Activated naive CD8-positive, alpha-beta T cell treated with anti-CD3 and anti-CD28 coated beads, Interleukin-2, amount 10 ng/mL, durations not matched to agents 7 days and 5 days (primary cell): ENCODE data around the gene TRPM1. TPM values are rescaled to one million over a fixed set of nuclear protein-coding genes. Genes with fewer than 3 reads are reported as not detected.

Experiments used
- ATAC-seq: fragments of 150-1000 bp; cut with Tn5 transposase; one replicate; pipeline ENCODE4 v1.10.0; 2021; ENCODE audit warnings: low read depth, moderate library complexity
- POLR2A ChIA-PET: fragments of 350-600 bp; sonication (Branson Sonifier 250); formaldehyde crosslinking; loops from one replicate; lab custom pipeline; 2021; ENCODE audit warnings: antibody characterized with exemption; lab: Charles Lee
- DNase-seq: peaks from one replicate; pipeline ENCODE4 v3.0.0; 2021
- H3K27ac Mint-ChIP-seq: one replicate; pipeline ENCODE4 v1.8.0; 2022; ENCODE audit warnings: mild to moderate bottlenecking, mixed read lengths
- H3K27me3 Mint-ChIP-seq: one replicate; pipeline ENCODE4 v1.8.0; 2022; ENCODE audit warnings: mild to moderate bottlenecking, moderate library complexity, mixed read lengths
- H3K36me3 Mint-ChIP-seq: one replicate; pipeline ENCODE4 v1.8.0; 2021; ENCODE audit warnings: mild to moderate bottlenecking, mixed read lengths
- H3K4me1 Mint-ChIP-seq: one replicate; pipeline ENCODE4 v1.8.0; 2021; ENCODE audit warnings: mixed read lengths
- H3K4me3 Mint-ChIP-seq: one replicate; pipeline ENCODE4 v1.8.0; 2022; ENCODE audit warnings: mild to moderate bottlenecking, moderate library complexity, mixed read lengths
- H3K9me3 Mint-ChIP-seq: one replicate; pipeline ENCODE4 v1.8.0; 2021; ENCODE audit warnings: mixed read lengths
- total RNA-seq, 2 experiments: library from RNA; stranded (reverse); gene quantifications; one replicate each; pipeline ENCODE4 v1.2.3, GENCODE V29; 2021

Gene TRPM1
- total RNA-seq, 2 experiments from 2014 or later, result not detected

DNA sequence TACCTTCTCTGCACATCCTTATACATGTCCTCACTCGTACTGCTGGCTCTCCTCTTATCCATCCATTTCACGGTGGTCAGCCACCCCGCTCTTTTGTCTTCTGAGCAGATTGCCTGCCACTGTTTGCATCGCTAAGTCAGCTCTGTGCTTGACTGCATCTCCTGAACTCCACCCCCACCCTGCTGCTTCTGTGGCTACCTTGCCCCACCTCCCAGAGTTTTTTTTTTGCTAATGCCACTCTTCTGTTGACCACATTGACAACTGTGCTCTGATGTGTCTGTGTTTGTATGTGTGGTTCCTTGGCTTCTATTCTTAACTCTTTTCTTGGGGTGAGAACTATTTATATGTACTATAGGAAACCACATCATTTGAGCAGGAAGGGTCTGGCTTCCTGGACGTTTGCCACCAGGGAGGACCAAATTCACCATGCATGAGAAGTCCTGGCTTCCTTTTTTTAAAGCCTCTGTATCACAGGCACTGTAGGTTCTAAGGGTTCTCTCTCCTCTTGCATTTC is 97.2 kb downstream of the TRPM1 start:
- Mint-ChIP-seq H3K27ac (peak overlapping the region; percentile 76), H3K9me3 (peaks cover under 1% of the 10 kb centered on the region), H3K36me3 (peaks cover under 1% of the 10 kb centered on the region), H3K27me3 (peaks cover 32% of the 10 kb centered on the region), H3K4me3 (peak overlapping the region; percentile 79), H3K4me1 (peaks cover 21% of the 10 kb centered on the region)
- ATAC-seq (peak; percentile 86), DNase-seq (peak; percentile 41)
- POLR2A ChIA-PET, result interaction anchor here (1.5 to 4.2 kb wide), 2 partner anchors 10 to 13 kb away, joined by 9 to 25 read pairs; partner anchors contain the start of gene MTMR10

DNA sequence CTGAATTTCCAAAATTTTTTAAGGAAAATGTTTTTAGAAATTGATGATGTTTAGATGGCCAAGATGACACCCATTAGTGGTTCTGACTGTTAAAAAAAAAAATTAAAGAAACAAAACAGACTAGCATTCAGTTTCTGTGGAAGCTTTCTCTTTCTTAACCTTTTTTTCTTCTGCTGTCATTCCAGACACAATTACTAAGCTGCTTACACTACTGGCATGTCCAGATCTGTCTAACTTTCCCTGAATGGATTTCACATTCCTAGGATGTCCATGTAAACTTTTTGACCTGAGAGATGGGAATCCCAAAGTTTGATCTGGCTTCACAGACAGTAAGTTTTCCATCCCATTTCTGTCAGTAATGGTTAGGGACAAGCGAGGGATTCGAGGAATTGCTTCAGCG is 99.8 kb downstream of the TRPM1 start:
- POLR2A ChIA-PET, result no interaction called here
- peaks cover 18% of the 10 kb centered on the region for H3K4me1 Mint-ChIP-seq
- no peaks in the 10 kb centered on the region for H3K9me3 Mint-ChIP-seq
- peaks cover 23% of the 10 kb centered on the region for H3K27me3 Mint-ChIP-seq
- no peak overlapping the region for H3K4me3 Mint-ChIP-seq
- DNase-seq (no peak), ATAC-seq (no peak)
- H3K36me3 Mint-ChIP-seq, result no peaks in the 10 kb centered on the region
- H3K27ac Mint-ChIP-seq, result no peak overlapping the region

DNA sequence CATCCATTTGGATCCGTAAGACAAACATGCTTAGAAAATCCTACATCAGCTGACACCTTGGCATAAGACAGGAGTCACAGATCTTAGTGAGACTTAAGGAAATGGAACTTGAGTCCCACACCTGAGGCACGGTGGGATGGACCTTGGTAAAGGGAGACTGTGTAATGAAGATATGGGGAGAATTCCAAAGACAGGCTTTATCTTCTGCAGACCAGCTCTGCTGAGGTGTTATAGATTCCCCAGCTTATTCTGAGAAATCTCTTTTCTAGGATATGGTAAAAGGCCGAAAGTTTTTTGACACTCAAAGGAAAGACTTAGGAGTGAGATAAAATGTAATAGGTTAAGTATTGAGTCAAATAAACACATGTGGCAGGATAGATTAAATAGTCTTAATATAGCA is 101.8 kb downstream of the TRPM1 start:
- POLR2A ChIA-PET, result interaction anchor here (0.6 kb wide), 1 partner anchor 791 kb away, joined by 3 read pairs; no protein-coding TSS in a partner anchor
- H3K36me3 Mint-ChIP-seq, result no peaks in the 10 kb centered on the region
- peaks cover 14% of the 10 kb centered on the region for H3K27me3 Mint-ChIP-seq
- no peaks in the 10 kb centered on the region for H3K9me3 Mint-ChIP-seq
- DNase-seq (no peak), ATAC-seq (no peak)
- H3K27ac Mint-ChIP-seq, result no peak overlapping the region
- H3K4me1 Mint-ChIP-seq, result peaks cover 12% of the 10 kb centered on the region
- no peak overlapping the region for H3K4me3 Mint-ChIP-seq

DNA sequence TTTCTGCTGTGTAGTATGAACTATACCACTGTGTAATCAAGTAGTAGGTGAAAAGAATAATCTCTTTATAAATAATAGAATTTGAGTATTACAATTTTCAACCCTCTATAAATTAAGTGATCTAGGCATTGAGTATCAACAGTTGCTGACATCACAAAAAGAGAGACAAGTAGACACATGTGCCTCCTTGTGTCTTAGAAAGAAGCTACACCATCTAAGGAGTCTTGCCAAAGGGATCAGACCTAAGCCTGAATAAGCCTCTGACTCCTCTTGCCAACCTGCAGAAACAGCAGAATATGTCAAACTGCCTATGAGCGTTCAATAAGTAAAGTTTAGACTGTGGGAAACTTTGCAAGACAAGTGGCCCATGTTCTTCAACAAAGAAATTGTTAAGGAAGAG is 104.3 kb downstream of the TRPM1 start:
- DNase-seq (no peak), ATAC-seq (no peak)
- POLR2A ChIA-PET, result interaction anchor here (0.6 to 1.0 kb wide), 3 partner anchors 9 to 480 kb away, joined by 3 to 4 read pairs (median 3); no protein-coding TSS in a partner anchor
- no peak overlapping the region for H3K27ac Mint-ChIP-seq
- H3K27me3 Mint-ChIP-seq, result peaks cover 14% of the 10 kb centered on the region
- peaks cover 3% of the 10 kb centered on the region for H3K4me1 Mint-ChIP-seq
- no peaks in the 10 kb centered on the region for H3K36me3 Mint-ChIP-seq
- no peaks in the 10 kb centered on the region for H3K9me3 Mint-ChIP-seq
- H3K4me3 Mint-ChIP-seq, result no peak overlapping the region

DNA sequence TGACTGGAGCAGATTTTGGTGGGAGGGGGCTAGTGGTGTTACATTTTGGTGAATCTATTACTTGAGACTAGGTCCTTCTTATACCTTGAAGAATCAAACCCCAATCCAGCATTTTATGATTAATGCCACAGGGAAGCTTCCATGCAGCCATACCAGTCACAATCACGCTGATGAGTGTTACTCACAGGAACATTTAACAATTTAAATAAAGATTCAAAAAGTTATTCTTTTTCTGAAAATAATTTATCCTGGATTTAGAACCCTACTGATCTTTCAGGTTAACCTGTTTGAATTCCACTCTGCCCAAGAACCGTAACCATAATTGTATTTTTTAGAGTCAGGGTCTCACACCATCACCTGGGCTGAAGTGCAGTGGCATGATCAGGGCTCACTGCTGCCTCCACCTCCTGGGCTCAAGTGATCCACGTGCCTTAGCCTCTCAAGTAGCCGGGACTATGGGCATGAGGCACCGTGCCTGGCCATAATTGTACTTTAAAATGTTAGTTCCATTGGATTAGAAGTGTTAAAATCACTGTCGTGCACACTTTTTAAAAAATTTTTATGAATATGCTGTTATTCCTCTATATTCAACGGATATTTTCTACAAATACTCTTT is 109.2 kb downstream of the TRPM1 start:
- DNase-seq (no peak), ATAC-seq (no peak)
- Mint-ChIP-seq H3K27ac (peak overlapping the region; percentile 80), H3K36me3 (peaks cover 4% of the 10 kb centered on the region), H3K4me3 (peak overlapping the region; percentile 82), H3K9me3 (no peaks in the 10 kb centered on the region), H3K4me1 (peaks cover 20% of the 10 kb centered on the region), H3K27me3 (peaks cover 2% of the 10 kb centered on the region)
- POLR2A ChIA-PET, result interaction anchor here (0.5 to 2.4 kb wide), 6 partner anchors 12 to 367 kb away, joined by 3 to 25 read pairs (median 4); partner anchors contain the start of gene ARHGAP11B

DNA sequence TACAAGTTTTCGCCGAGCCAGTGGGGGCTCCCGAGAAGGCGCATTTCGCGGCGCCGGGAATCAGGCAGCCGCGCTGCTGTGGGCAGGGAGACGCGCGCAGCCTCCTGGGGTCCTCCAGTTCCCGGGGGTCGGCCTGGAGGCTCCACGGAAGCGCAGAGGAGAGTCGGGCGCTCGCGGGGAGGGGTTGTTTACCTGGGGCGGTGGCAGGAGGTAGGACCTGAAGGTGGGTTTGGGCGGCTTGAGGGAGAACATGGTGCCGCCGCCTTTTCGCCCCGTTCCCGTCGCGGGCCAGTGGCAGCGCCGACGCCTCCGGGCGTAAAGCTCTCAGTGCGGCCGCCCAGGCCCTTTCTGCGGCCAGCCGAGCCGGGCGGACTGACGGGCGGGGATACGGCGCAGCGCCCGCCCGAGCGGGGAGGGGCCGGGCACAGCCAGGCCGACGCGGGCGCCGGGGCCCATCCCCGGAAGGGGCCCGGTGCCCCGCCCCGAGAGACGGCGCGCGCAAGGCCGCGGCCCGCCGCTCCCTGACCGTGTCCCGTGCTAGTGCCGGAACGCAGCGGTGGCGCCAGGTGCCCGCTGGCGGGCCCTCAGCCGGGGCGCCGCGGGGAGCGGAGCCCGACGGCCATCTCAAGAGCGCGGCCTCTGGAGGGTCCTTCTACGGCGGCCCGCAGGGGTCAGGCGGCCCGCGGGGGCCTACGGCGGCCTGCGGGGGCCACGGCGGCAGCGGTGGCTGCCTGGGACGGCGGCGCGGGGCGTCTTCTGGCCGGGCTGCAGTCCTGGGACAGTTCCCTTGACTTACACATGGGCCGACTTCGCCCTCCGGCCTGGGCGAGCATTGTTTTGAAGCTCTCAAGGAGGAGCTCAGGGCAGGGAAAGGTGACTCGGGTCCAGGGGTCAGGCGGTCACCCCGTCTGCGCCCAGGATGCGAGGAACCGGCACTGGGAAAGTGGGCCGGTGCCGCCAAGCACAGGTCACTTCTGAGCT is 110.0 kb downstream of the TRPM1 start, which contains the start of gene MTMR10:
Gene MTMR10 (minus strand): TSS at position 374 of the 981 bp plus-strand sequence. CDS start 122 bp downstream, at position 252.
- DNase-seq (peak; percentile 91), ATAC-seq (peak; percentile 92)
- peaks cover 22% of the 10 kb centered on the region for H3K4me1 Mint-ChIP-seq
- peaks cover 6% of the 10 kb centered on the region for H3K36me3 Mint-ChIP-seq
- peaks cover 2% of the 10 kb centered on the region for H3K27me3 Mint-ChIP-seq
- H3K9me3 Mint-ChIP-seq, result no peaks in the 10 kb centered on the region
- POLR2A ChIA-PET, result interaction anchor here (0.5 to 2.4 kb wide), 9 partner anchors 13 to 366 kb away, joined by 3 to 25 read pairs (median 3); partner anchors contain the start of gene ARHGAP11B
- H3K27ac Mint-ChIP-seq, result peak within 1 kb of the TSS; percentile 93
- H3K4me3 Mint-ChIP-seq, result peak within 1 kb of the TSS; percentile 94

DNA sequence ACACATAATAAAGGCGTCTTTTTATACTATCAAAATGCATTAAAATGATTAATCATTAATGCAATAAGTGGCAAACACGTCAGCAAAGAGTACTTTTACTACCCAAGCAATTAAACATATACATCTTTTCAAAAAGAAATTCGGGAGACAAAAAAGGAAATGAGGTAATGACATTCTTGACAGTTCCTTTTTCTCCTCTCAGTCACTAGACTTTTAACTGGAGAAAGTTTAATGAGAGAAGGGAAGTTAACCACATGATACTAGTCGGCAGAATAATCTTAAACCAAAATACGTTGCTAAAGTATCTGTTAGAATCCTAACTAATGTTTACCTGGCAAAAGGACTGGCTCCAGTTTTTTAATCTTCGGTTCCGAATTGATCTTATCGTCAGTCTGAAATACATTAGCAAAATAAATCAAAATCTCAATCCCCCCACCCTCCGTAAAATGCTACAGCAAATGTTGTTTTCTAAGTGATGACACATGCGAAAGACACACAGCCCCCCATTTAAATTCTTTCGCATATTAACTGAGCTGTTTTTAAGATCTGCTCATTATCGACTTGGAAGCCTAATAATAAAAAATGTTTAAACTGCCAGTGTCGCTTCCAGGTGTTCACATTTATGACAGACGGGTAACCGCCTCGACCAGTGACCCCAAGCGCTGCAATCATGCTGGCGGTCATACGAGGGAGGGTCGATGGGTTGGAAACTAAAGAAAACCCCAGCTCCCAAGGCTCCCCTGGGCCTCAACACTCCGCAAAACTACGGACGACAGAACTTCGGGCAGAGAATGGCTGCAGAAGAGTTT is 110.9 kb downstream of the TRPM1 start:
- DNase-seq (no peak), ATAC-seq (no peak)
- Mint-ChIP-seq H3K4me1 (peaks cover 22% of the 10 kb centered on the region), H3K36me3 (peaks cover 8% of the 10 kb centered on the region), H3K4me3 (peak overlapping the region; percentile 94), H3K9me3 (no peaks in the 10 kb centered on the region), H3K27me3 (peaks cover 2% of the 10 kb centered on the region), H3K27ac (peak overlapping the region; percentile 93)
- POLR2A ChIA-PET, result interaction anchor here (0.7 to 2.4 kb wide), 6 partner anchors 10 to 86 kb away, joined by 3 to 25 read pairs (median 3); no protein-coding TSS in a partner anchor

DNA sequence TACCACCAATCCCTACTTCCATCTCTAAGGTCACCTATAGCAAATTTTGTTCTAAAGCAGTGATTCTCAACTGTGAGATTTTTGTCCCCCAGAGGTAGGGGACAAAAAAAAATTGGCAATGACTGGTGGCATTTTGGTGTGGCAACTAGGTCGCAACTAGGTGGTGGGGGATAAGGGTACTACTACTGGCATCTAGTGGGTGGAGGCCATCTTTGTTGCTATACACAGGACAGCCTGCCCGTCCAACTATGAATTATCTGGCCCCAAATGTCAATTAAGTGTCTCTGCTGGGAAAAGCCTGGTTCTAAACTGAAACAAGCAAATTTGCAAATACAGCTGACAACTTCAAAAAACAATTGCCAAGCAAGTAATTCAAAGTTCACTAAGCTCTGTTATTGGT is 111.5 kb downstream of the TRPM1 start:
- no peak for ATAC-seq
- POLR2A ChIA-PET, result interaction anchor here (1.1 kb wide), 1 partner anchor 86 kb away, joined by 3 read pairs; no protein-coding TSS in a partner anchor
- H3K36me3 Mint-ChIP-seq, result peaks cover 10% of the 10 kb centered on the region
- H3K27ac Mint-ChIP-seq, result peak overlapping the region; percentile 93
- H3K4me1 Mint-ChIP-seq, result peaks cover 25% of the 10 kb centered on the region
- peaks cover 2% of the 10 kb centered on the region for H3K27me3 Mint-ChIP-seq
- H3K9me3 Mint-ChIP-seq, result no peaks in the 10 kb centered on the region
- DNase-seq, result no peak
- peak overlapping the region; percentile 94 for H3K4me3 Mint-ChIP-seq

DNA sequence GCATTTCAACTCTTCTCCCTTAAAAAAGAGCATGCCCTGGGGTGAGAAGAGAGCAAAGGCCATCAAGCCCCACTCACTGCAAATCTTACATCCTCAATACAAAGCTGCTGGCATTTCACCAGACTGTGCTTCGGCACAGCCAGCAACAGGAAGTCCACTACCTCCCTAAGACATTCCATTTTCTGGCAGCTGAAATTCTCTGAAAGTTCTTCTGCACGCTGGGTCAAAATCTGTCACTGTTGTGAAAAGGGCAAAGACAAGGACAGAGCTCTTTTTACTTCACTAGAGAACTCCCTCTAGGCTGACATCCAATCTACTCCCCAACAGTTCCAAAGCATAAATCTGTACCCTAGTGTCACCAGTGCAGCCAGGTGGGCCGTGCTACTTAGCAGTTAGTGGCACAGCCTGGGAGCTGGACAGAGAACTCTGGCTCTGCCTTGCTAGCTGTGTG is 116.4 kb downstream of the TRPM1 start:
- Mint-ChIP-seq H3K4me3 (no peak overlapping the region), H3K36me3 (peaks cover 28% of the 10 kb centered on the region), H3K4me1 (peaks cover 31% of the 10 kb centered on the region), H3K27me3 (no peaks in the 10 kb centered on the region), H3K9me3 (no peaks in the 10 kb centered on the region), H3K27ac (no peak overlapping the region)
- POLR2A ChIA-PET, result interaction anchor here (0.9 kb wide), 1 partner anchor 29 kb away, joined by 4 read pairs; no protein-coding TSS in a partner anchor
- DNase-seq (no peak), ATAC-seq (no peak)

DNA sequence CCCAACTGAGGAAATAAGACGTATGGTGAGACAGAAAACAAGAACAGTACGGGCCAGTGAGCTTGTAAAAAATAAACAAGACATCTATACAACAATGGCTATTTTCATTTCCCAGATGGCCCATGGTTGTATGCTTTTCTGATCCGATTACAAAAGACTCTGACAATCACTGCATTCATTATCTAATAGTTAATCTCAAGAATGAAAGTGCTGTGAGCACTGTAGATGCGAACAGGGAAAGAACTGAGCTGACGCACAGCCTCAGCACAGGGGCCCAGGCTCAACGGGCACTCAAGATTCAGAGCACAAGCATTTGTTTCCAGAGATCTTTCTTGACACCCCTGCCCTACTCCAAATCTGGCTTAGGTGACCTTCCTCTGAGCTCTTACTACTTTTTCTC is 117.0 kb downstream of the TRPM1 start:
- Mint-ChIP-seq H3K36me3 (peaks cover 34% of the 10 kb centered on the region), H3K27me3 (no peaks in the 10 kb centered on the region), H3K9me3 (peaks cover 2% of the 10 kb centered on the region), H3K27ac (no peak overlapping the region), H3K4me3 (no peak overlapping the region), H3K4me1 (peaks cover 31% of the 10 kb centered on the region)
- no peak for ATAC-seq
- DNase-seq, result no peak
- POLR2A ChIA-PET, result interaction anchor here (0.9 kb wide), 1 partner anchor 29 kb away, joined by 4 read pairs; no protein-coding TSS in a partner anchor

DNA sequence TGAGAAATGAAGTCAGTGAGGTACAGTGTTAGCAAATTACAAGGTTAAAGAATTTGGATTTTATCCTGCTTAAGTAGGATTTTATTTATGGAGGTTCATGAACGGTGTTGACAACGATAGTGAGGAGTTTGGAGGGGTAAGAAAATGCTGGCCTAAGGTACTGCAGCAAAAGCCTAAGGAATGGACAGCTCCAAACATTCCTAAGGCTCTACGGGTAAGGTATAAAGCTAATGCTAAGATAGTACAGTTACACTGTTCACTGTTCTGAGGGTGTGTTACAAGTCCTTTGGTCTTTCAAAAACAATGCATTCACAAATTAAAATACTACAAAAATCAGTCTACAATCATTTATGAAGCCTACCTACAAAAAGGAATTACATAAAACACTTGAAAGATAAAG is 117.4 kb downstream of the TRPM1 start:
- H3K36me3 Mint-ChIP-seq, result peaks cover 38% of the 10 kb centered on the region
- DNase-seq (no peak), ATAC-seq (no peak)
- H3K9me3 Mint-ChIP-seq, result peaks cover 4% of the 10 kb centered on the region
- POLR2A ChIA-PET, result no interaction called here
- peaks cover 33% of the 10 kb centered on the region for H3K4me1 Mint-ChIP-seq
- no peaks in the 10 kb centered on the region for H3K27me3 Mint-ChIP-seq
- no peak overlapping the region for H3K4me3 Mint-ChIP-seq
- no peak overlapping the region for H3K27ac Mint-ChIP-seq

DNA sequence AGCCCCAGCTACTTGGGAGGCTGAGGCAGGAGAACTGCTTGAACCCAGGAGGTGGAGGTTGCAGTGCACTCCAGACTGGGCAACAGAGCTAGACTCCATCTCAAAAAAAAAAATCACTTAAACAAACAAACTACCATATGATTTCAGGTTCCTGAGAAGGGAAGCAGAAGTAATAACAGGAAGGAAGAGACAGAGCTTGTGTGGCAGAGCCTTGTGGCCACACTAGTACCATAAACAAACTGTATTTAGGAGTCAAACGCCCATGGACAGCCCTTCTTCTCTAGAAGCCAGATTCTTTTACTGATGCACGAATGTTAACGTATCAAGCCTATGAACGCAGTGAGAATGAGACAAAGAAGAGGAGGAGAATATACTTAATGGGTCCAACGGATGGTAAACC is 122.1 kb downstream of the TRPM1 start:
- H3K4me1 Mint-ChIP-seq, result peaks cover 23% of the 10 kb centered on the region
- H3K9me3 Mint-ChIP-seq, result peaks cover 4% of the 10 kb centered on the region
- POLR2A ChIA-PET, result no interaction called here
- H3K4me3 Mint-ChIP-seq, result peak overlapping the region; percentile 33
- H3K27me3 Mint-ChIP-seq, result no peaks in the 10 kb centered on the region
- no peak overlapping the region for H3K27ac Mint-ChIP-seq
- H3K36me3 Mint-ChIP-seq, result peaks cover 37% of the 10 kb centered on the region
- ATAC-seq (no peak), DNase-seq (no peak)
